NCI-H2171 (cell line): ENCODE measurements around the gene CDC42SE2.
"Not testable (repeated sequence)": the region's sequence is repeated elsewhere in the genome, so short reads cannot be mapped to it uniquely, and the experiment has no call there.

Experiments used
- DNase-seq: peaks from one replicate; lab custom pipeline; 2025; lab: John Stamatoyannopoulos, UW

Gene CDC42SE2

DNA sequence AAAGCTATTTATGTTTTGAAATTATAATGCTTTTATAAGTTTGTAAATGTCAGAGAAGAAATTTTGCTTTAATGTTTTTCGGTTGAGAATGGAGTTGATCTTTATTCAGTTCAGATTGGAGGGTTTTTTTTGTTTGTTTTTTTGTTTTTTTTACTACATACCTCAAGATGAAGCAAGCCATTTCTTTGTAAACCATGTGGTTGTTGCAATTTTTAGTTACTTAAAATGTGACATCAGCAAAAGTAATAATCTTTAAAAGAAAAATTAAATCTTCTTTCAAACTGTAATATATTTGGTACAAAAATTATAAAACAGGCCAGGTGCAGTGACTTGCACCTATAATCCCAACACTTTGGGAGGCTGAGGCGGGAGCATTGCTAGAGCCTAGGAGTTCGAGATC, 102.6 kb downstream of the CDC42SE2 start:
- no peak for DNase-seq

DNA sequence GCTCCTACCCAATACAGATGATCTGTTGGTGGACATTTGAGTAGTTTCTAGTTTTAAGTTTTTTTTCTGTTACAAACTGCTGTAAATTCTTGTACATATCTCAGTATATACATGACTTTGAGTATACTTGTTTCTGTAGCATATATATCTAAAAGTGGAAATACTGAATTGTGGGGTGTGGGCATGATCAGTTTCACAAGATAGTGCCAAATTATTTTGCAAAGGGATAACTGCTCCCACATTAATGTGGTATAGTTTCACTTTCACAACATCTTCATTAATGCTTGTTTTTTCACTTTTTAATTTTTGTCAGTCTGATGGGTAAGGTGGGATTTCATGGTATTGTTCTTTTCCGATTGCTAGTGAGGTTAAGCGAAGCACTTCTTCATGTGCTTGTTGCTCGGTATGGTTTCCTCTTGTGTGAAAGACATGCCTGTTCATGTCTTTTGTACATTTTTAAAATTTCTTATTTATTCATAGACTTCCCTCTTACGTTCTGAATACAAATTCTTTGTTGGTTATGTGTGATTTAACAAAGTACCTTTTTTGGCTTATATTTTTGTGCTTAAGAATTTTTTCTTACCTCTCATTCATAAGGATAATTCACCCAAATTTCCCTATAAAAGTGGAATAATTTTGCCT, 103.5 kb downstream of the CDC42SE2 start:
- no peak for DNase-seq

DNA sequence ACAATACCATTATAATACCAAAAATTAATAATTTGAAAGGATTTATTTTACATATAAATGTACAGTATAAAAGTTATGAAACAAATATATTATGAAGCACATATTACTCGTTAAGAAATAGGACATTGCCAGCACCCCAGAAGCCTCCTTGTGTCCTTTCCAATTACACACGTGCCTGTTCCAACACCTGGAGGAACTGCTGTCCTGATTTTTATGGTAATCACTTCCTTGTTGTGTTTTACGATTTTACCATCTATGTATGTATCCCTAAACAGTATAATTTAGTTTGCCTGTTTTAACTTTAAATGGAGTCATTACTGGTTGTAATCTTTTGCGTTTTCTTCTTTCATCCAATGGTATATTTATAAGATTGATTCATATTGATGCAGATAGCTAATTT, 105.0 kb downstream of the CDC42SE2 start:
- no peak for DNase-seq

DNA sequence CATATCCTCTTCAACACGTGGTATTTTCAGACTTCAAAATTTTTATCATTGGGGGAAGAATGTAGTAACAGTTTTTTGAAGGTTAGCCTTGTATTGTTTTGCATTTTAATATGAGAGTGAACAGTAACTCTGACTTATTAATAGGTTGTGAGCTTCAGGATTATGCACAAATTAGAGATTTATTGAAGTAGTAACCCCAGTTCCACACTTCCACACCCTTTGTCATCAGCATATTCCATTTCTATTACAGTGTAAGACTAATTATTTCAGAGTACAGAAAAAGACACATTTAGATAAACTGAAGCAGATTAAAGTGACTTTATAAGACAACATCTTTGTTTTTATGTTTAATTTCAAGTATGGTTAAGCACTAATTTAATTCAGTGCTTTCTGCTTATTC, 105.7 kb downstream of the CDC42SE2 start:
- no peak for DNase-seq

DNA sequence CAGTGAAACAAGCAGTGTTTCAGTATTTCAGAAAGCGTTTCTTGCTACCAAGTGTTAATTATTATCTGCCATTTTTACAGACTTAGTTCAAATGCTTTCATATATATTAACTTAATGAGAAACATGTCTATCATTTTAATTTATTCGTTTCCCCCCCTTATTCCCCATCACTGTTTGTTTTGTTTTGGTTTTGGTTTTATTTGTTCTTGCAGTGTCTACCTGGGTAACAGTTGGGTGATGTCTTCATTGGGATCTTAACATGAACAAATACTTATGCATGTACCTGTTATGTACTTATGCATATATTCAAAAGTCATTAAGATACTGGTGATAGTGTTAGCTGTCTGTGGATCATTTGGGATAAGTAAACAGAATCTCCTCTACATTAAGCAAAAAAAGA, 108.0 kb downstream of the CDC42SE2 start:
- no peak for DNase-seq

DNA sequence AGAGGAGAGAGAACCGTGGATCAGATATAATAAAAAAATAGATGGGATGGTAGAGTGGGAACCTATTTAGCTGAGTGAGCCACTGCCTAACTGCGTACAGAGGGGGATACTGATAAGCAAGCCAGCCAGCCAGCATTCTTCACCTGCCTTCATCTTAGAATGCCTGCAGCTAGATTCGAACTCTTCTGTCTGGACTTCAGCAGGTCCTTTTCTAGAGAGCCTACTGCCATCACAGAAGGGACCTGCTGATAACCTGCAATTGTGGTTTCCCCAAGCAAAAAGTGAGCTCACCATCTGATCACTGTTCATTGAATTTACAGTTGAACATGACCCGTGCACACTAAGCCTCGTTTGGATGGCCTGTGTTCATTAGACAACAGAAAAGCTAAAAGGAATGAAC, 109.4 kb downstream of the CDC42SE2 start:
- no peak for DNase-seq

DNA sequence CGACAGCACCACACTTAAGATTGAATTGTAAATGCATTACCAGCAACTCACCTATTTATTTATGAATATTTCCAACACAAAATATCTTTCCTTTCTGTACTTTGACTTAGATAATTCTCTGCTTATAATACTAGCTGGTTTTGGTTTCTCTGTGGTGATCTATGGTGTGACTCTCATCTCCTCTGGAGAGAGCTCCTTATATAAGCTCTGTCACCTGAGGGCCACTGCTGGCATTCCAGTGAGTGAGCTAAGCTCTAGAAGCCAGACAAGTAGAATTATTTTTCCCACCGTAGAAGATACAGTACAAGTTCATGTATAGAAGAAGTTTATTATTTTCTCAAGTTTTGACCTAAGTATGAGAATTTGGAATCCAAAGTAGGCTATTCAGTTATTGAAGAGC, 111.5 kb downstream of the CDC42SE2 start:
- DNase-seq = no peak

DNA sequence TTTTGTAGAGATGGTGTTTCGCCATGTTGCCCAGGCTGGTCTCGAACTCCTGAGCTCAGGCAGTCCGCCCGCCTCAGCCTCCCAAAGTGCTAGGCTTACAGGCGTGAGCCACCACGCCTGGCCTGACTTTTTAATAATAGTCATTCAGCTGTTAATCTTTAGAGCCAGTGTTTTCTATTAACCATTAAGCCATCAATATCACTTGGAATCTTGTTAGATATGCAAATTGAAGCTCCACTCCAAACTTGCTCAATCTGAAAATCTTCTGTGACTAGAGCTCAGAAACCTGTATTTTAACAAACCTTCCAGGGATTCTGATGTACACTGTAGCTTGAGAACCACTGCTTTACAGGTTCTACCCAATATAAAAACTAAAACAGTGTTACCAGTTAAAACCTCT, 113.5 kb downstream of the CDC42SE2 start:
- no peak for DNase-seq

DNA sequence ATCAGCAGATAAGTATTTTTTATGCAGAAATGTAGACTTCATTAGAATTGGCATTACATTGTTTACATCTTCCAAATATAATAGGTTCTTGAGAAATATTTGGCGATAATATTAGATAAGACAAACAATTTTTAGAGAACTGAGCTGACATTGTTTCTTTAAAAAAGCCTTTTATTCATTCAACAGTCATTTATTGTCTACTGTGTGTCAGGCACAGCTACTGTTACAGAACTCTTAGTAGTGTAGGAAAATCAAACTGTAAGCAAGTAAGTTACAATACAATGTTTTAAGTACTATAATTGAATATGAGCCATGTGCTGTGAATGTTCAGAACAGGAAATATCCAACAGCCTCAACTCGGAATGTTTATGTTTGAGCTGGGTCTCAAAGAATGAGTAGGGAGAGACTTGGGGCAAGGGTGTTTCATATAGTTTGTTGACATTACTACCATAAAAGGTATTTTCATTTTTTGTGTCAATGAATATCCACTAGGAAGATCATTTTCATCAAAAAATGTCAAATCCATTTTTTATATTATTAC, 114.0 kb downstream of the CDC42SE2 start:
- no peak for DNase-seq

DNA sequence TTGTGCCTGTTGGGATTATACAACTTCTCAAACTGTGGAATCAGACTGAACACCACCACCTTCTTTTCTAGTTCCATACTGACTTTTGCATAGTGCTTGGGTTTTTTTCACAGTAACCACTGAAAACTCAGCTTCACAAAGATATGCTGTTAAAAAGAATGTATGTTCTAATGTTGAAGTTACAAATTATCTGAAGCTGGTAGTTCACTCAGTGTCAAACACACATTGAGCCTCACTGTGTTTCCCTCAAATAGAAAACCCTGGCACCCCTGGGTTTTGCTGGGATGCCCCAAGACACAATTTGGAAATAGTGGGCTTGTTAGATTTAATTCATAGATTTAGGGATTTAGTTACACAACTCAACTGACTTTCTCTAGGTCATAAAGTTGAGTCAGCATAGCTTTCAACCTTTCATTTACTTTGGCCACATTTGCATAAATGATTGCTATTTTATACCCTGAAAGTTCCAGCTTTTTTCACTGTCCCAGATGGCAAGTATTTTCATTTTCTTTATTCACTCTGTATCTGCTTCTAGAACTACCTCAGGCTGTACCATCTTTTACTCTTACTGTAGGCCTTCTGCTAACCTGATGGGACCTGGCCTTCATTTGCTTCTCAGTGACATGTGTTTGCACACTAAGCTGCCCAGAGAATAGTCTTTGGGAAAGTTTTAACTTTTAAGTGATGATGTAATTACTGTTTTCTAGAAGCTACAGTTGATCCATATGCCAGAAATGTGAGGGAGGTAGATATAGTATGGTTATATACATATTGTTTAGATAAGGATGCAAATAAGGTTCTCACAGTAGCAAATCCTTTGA, 115.1 kb downstream of the CDC42SE2 start:
- DNase-seq = no peak

DNA sequence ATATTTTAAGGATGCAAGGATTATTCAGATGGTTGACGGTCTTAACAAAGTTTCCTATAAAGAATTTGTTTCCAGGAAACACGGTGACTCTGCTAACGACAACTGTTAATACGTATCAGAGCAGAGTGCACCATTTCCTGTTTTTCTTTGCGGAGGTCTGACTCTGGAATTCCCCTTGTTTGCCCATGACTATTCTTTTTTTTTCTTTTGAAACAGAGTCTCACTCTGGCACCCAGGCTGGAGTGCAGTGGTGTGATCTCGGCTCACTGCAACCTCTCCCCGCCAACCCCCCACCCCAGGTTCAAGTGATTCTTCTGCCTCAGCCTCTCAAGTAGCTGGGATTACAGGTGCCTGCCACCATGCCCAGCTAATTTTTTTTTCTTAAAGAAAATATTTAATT, 115.9 kb downstream of the CDC42SE2 start:
- DNase-seq = no peak

DNA sequence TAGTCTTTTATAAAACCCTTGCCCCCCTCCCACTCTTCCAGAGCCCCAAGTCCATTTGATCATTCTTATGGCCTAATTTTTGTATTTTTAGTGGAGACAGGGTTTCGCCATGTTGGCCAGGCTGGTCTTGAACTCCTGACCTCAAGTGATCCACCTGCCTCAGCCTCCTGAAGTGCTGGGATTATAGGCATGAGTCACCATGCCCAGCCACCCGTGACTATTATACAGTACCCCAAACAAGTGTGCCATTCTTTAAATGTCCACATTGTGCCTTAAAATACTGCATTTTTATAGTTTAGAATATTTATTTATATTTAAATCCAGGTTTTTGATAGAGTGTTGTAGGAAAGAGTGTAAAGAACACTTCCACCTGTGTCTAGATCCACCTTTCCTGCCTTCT, 116.4 kb downstream of the CDC42SE2 start:
- DNase-seq = not testable (repeated sequence)

DNA sequence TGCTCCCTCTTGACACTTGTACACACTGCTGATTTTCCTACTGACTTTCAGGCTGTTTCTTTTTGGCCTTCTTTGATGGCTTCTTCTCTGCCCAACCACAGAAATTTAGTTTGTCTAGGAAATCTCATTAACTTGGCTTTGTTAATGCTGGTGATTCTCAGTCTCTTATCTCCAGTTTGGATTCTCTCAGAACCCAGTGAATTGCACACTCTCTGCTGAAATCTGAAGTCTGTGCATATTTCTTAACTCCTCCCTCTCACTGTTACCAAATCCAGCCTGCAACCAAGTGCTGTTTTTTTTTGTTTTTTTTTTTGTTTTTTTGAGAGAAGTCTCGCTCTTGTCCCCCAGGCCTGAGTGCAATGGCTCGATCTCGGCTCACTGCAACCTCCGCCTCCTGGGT, 117.2 kb downstream of the CDC42SE2 start:
- no peak for DNase-seq

DNA sequence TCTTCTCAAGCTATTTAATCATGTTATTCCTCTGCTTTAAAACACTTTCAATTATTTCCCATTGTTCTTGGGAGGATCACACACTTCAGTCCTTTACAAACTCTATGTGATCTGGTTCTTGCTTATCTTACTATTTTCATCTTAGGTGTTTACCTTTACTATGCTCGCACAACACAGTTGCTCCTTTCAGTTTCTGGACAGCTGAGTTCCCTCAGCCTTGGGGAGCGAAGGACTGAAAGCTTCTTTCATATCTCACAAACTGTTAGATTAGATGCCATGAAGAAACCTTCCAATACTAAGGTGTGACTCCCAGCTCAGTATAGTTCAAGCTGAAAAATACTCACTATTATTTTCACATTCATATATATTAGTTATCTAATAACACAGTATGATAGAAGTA, 117.9 kb downstream of the CDC42SE2 start:
- DNase-seq = no peak

DNA sequence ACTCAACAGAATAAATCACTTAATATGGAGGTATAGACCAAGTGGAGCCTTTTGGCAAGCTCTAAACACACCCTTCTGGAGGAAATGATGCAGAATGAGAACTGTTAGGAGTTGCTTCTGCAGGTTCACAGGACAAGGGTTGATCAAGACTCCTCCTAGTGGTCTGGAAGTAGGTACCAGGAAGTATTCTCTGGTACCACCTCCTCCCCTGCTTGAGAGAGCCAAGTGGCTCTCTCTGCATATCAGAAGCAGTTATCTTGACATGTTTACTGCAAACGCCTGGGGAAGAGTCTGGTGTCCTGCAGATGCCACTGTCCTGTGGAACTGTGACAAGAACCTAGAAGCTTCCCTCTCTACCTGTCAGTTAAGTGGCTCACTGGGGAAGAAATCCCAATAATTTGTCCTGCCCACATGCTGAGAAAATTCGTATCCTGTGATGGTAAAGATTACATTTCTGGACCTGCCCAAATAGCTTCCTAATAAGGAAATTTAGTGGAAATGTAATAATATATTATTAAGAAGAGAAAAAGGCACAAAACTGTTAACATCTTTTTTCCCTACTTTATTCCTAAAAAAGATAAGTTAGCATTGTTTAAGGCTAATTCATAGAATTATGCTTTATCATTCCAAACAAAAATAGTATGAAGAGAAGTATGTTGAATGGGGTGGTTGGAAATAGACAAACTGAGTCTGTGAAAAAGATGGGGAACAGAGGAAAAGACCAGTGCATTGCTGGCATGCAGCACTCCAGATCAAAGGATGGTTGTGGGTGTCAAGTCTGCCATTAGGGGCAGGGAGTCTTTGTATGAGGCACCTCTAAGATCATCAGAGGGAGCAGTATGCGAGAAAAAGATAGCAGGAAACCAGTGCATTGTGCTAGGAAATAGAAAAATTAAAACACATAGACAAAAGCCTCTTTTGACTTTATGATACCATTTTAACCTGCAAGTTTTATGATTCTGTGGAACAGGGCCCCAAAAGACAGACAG, 118.8 kb downstream of the CDC42SE2 start:
- no peak for DNase-seq

DNA sequence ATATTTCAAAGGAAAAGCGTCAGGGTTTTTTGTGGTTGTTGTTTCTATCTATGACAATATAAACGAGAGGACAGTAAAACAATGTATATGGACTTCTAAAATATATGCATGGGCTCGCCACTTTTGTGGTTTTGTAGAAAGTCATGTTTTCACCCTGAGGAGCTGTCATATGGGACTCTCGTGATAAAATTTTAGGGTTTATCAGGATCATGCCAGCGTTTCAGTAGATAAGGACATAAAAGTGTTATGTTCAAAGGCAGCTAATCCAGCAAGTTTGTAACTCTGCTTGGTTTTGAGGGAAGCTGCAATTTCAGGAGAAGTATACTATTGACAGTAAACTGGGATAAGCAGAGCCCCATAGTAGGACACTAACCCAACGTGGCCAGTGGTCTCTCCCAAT, 120.3 kb downstream of the CDC42SE2 start:
- no peak for DNase-seq

DNA sequence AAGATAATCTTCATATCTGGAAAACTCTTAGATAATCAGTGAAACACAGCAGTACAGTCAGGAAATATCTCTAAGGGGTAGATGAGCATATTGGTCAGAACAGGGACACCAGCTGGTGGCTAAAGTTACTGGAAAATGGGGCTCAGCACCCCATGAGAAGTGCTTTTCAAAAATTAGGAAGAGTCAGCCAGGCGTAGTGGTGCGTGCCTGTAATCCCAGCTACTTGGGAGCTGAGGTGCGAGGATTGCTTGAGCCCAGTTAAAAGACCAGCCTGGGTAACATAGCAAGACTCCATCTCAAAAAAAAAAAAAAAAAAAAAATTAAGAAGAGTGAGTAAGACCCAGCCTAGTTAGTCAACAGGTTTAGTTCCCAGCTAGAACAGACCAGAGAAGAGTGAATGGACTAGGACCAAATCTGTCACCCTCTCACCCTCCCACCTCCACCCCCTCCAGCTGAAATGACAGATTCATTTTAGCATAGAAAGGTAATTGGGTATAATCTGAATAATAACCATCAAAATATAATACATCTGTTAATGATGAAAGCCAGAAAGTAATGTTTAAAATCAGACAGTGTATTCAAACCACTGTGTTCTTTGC, 120.9 kb downstream of the CDC42SE2 start:
- no peak for DNase-seq

DNA sequence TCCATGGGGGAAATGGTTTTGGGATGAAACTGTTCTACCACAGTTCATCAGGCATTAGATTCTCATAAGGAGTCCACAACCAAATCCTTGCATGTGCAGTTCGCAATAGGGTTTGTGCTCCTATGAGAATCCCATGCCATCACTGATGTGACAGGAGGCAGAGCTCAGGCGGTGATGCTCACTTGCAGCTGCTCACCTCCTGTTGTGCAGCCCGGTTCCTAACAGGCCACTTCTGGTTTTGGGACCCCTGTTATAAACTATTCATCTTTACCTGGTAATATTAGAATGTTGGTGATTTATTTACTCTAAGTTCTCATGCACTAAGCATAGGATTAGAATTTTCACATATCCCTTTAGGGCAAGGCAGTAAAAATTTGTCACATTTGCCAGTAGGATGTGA, 122.3 kb downstream of the CDC42SE2 start:
- no peak for DNase-seq

DNA sequence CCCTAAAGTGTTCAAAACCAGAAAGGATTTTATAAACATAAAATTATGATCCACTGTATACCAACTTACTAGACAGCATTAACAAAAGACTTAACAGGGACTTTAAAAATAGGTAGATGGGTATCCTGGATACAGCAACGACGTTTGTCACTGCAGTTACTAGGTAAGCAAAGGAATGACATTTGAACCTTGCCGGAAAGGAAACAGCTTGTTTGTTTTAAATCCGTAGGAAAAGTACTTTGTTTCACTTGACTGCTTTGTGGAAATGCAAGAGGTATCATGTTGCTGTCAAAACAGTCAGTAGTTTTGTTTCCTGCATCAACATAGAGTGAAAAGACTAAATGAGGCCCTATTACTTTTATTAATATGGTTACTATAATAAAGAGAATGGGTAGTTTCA, 122.9 kb downstream of the CDC42SE2 start:
- no peak for DNase-seq

DNA sequence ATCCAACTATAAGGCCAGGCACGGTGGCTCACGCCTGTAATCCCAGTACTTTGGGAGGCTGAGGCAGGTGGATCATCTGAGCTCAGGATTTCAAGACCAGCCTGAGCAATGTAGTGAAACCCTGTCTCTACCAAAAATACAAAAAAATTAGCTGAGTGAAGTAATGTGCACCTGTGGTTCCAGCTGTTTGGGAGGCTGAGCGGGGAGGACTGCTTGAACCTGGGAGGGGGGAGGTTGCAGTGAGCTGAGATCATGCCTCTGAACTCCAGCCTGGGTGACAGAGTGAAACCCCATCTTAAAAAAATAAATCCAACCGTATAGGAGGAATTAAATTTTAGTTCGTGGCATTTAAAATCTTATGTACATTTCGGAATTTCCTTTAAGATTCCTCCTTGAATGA, 123.4 kb downstream of the CDC42SE2 start:
- no peak for DNase-seq

DNA sequence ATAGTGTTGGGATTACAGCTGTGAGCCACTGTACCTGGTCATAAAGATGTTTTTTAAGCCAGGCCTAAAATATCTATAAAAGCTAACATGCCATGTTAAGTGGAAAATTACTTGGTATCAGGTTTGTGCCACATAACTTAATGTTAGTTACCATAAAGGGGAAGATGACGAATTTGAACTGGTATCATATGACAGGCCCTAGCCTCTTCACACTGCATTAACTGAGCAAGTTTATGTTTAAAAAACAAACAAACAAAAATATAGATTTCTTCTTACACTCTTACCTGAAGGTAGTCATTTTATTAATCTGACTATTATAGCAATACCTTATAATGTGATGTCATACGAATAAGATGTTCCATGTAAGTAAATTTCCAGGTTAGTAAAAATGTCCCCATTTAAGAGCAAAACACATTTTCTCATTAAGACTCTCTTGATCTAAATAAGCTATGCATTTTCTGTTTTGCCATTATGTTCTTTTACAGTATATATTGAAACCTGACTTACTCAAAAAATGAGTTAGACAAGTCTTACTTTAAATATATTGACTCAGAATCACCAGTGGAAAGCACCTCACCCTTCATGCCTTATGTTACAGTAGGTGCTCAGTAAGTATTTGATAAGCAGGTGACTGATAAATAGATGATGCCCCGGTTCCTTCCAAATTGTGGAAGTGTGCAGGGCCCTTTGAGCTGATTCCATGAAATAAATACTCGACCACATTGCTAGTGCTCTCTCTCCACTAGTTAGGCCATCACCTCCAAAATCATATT, 125.4 kb downstream of the CDC42SE2 start:
- no peak for DNase-seq
